PFSK-1 (cell line): Measurements from ENCODE around the gene AP2B1.

Experiments used
- FOXP2 ChIP-seq: optimal IDR thresholded peaks from 2 replicates; pipeline ENCODE3; 2011; ENCODE audit warnings: borderline replicate concordance, control low read depth, inconsistent platforms; ENCODE audit not compliant: insufficient read depth; ENCODE audit errors: extremely low read length, extremely low read depth
- POLR2AphosphoS5 ChIP-seq: IDR thresholded peaks from 2 replicates; pipeline ENCODE4 v1.6.1; 2012; ENCODE audit warnings: low read depth, mild to moderate bottlenecking, control low read depth, low read length, moderate library complexity
- REST ChIP-seq, 2 experiments: IDR thresholded peaks; 2 replicates each; pipeline versions ENCODE4 v1.6.1 to v1.8.0; 2011 to 2012; ENCODE audit warnings: low read depth in 2 of 2, low read length in 2 of 2, control low read depth in 1 of 2, inconsistent platforms in 1 of 2, mild to moderate bottlenecking in 1 of 2, moderate library complexity in 1 of 2; ENCODE audit not compliant: insufficient read depth in 1 of 2
- SIN3A ChIP-seq: IDR thresholded peaks from 2 replicates; pipeline ENCODE4 v1.6.1; 2012; ENCODE audit warnings: mild to moderate bottlenecking, low read length, moderate library complexity, borderline replicate concordance; ENCODE audit not compliant: insufficient read depth
- TAF1 ChIP-seq: IDR thresholded peaks from 2 replicates; pipeline ENCODE4 v1.6.1; 2012; ENCODE audit warnings: low read length, control low read depth, borderline replicate concordance; ENCODE audit not compliant: insufficient read depth

AP2B1 gene

GRCh38 chr17:35679007-35679682 lies 92.0 kb downstream of the AP2B1 start:
- no peak for TF ChIP-seq TAF1

- TF ChIP-seq POLR2AphosphoS5 = no peak
- no peak for TF ChIP-seq SIN3A
- no peak for TF ChIP-seq TAF1
- TF ChIP-seq REST (IDR thresholded peaks at IDR 0.05; ENCODE audit: insufficient read depth in 1 of 2, low read depth in 2 of 2, low read length in 2 of 2) = no peak
- TF ChIP-seq FOXP2 = no peak
These were observed 96.5 kb downstream of the AP2B1 start for GRCh38 chr17:35683591-35683990.

- TF ChIP-seq POLR2AphosphoS5 (no peak), FOXP2 (no peak), TAF1 (no peak), REST (IDR thresholded peaks at IDR 0.05; ENCODE audit: insufficient read depth in 1 of 2, low read depth in 2 of 2, low read length in 2 of 2) (no peak), SIN3A (no peak)
These were observed 97.1 kb downstream of the AP2B1 start for GRCh38 chr17:35684055-35684802.

GRCh38 chr17:35692512-35693210 lies 105.5 kb downstream of the AP2B1 start:
- TF ChIP-seq FOXP2 = no peak
- no peak for TF ChIP-seq POLR2AphosphoS5
- TF ChIP-seq TAF1 = no peak
- TF ChIP-seq REST (IDR thresholded peaks at IDR 0.05; ENCODE audit: insufficient read depth in 1 of 2, low read depth in 2 of 2, low read length in 2 of 2) = no peak
- TF ChIP-seq SIN3A = no peak

- TF ChIP-seq SIN3A = no peak
- TF ChIP-seq FOXP2 = no peak
- no peak for TF ChIP-seq TAF1
- no peak for TF ChIP-seq POLR2AphosphoS5
- no peak for TF ChIP-seq REST (IDR thresholded peaks at IDR 0.05; ENCODE audit: insufficient read depth in 1 of 2, low read depth in 2 of 2, low read length in 2 of 2)
These were observed 106.5 kb downstream of the AP2B1 start for GRCh38 chr17:35693662-35694061.
